Endodermal cell (in vitro differentiated cells): ENCODE measurements around the gene PPP1R14D. TPM values are rescaled to one million over a fixed set of nuclear protein-coding genes. Genes with fewer than 3 reads are reported as not detected.

Experiments used
- DNase-seq: peaks from one replicate; pipeline ENCODE4 v3.0.0-alpha.2; 2017
- H3K27ac ChIP-seq: 2 replicates; pipeline ENCODE4 v1.5.1; 2013; ENCODE audit warnings: mild to moderate bottlenecking, low read depth, low read length, moderate library complexity
- H3K27me3 ChIP-seq: 2 replicates; pipeline ENCODE4 v1.6.1; 2013; ENCODE audit warnings: mild to moderate bottlenecking, low read length, moderate library complexity; ENCODE audit not compliant: insufficient read depth, control insufficient read depth, poor library complexity, severe bottlenecking
- H3K36me3 ChIP-seq: 2 replicates; pipeline ENCODE4 v1.7.0; 2013; ENCODE audit warnings: mild to moderate bottlenecking, low read length, moderate library complexity; ENCODE audit not compliant: control insufficient read depth, insufficient read depth
- H3K4me1 ChIP-seq: one replicate; pipeline ENCODE4 v1.7.0; 2013; ENCODE audit warnings: low read length; ENCODE audit not compliant: control insufficient read depth, insufficient read depth
- H3K4me3 ChIP-seq: 2 replicates; pipeline ENCODE4 v1.5.1; 2013; ENCODE audit warnings: mild to moderate bottlenecking, low read length, moderate library complexity
- H3K9ac ChIP-seq: 2 replicates; pipeline ENCODE4 v1.6.1; 2013; ENCODE audit warnings: mild to moderate bottlenecking, low read length, moderate library complexity; ENCODE audit not compliant: poor library complexity, severe bottlenecking; ENCODE audit errors: extremely low read depth
- H3K9me3 ChIP-seq: 2 replicates; pipeline ENCODE4 v1.6.1; 2013; ENCODE audit warnings: mild to moderate bottlenecking, low read length, moderate library complexity; ENCODE audit not compliant: control insufficient read depth
- H3K27ac Mint-ChIP-seq: 2 replicates; pipeline ENCODE4 v1.8.0; 2020; ENCODE audit warnings: mixed read lengths
- H3K27me3 Mint-ChIP-seq: 2 replicates; pipeline ENCODE4 v1.8.0; 2021; ENCODE audit warnings: mild to moderate bottlenecking, mixed read lengths; ENCODE audit not compliant: insufficient read depth
- H3K36me3 Mint-ChIP-seq: 2 replicates; pipeline ENCODE4 v1.8.0; 2020; ENCODE audit warnings: low read depth, mixed read lengths
- H3K4me1 Mint-ChIP-seq: 2 replicates; pipeline ENCODE4 v1.8.0; 2020; ENCODE audit warnings: mixed read lengths
- H3K4me3 Mint-ChIP-seq: 2 replicates; pipeline ENCODE4 v1.8.0; 2020; ENCODE audit warnings: mild to moderate bottlenecking, moderate library complexity, mixed read lengths
- H3K9me3 Mint-ChIP-seq: 2 replicates; pipeline ENCODE4 v1.8.0; 2020; ENCODE audit warnings: mild to moderate bottlenecking, mixed read lengths
- CTCF ChIP-seq: fragments of 200-600 bp; sonication (generic); conservative IDR thresholded peaks from 2 replicates; pipeline ENCODE4 v1.5.0; 2021; ENCODE audit warnings: antibody characterized with exemption, mild to moderate bottlenecking
- WGBS, 2 experiments: methylation state at CpG; one replicate each; pipeline versions ENCODE4 v1.1.5 to v1.1.7; 2013; ENCODE audit warnings: missing lambda C conversion rate in 2 of 2, mixed read lengths in 1 of 2; ENCODE audit not compliant: insufficient coverage in 1 of 2, insufficient read length in 1 of 2; 5-methylcytosine and 5-hydroxymethylcytosine counted together
- total RNA-seq, 2 donors: library from RNA; stranded (reverse); fragmentation: NEBNext Ultra II Directional in 1 of 2; extraction: Animal tissue kit (Norgen Biotek cat#: 25700) in 1 of 2; gene quantifications; 2 replicates in 1 of 2; 3 replicates in 1 of 2; pipeline ENCODE4 v1.2.1, GENCODE V29; 2021

PPP1R14D gene
- total RNA-seq, 2 donors from 2014 or later: not detected

GRCh38 chr15:40772014-40772413 lies 56.5 kb downstream of the PPP1R14D start:
- Mint-ChIP-seq H3K4me3 (no peak overlapping the region), H3K36me3 (peaks cover 25% of the 10 kb centered on the region), H3K27me3 (no peaks in the 10 kb centered on the region), H3K27ac (no peak overlapping the region), H3K4me1 (no peaks in the 10 kb centered on the region), H3K9me3 (no peaks in the 10 kb centered on the region)
- Histone ChIP-seq H3K9ac (no peak overlapping the region), H3K4me3 (no peak overlapping the region), H3K4me1 (no peaks in the 10 kb centered on the region), H3K27ac (no peak overlapping the region), H3K9me3 (no peaks in the 10 kb centered on the region), H3K27me3 (no peaks in the 10 kb centered on the region), H3K36me3 (peaks cover 18% of the 10 kb centered on the region)
- DNase-seq: no peak
- TF ChIP-seq CTCF: no peak
- WGBS, 2 experiments: 95 to 97% methylated on average over 8 to 12 of the region's 13 CpGs

GRCh38 chr15:40771242-40771641 lies 57.3 kb downstream of the PPP1R14D start:
- 95 to 96% methylated on average over 4 to 5 of the region's 5 CpGs for WGBS, 2 experiments
- H3K36me3 Mint-ChIP-seq: peaks cover 19% of the 10 kb centered on the region
- no peak overlapping the region for H3K4me3 ChIP-seq
- H3K4me1 ChIP-seq: peaks cover 2% of the 10 kb centered on the region
- H3K4me3 Mint-ChIP-seq: no peak overlapping the region
- H3K27ac ChIP-seq: no peak overlapping the region
- H3K9me3 ChIP-seq: no peaks in the 10 kb centered on the region
- DNase-seq: no peak
- TF ChIP-seq CTCF: no peak
- H3K27me3 ChIP-seq: no peaks in the 10 kb centered on the region
- no peaks in the 10 kb centered on the region for H3K27me3 Mint-ChIP-seq
- peaks cover 18% of the 10 kb centered on the region for H3K36me3 ChIP-seq
- H3K9me3 Mint-ChIP-seq: no peaks in the 10 kb centered on the region
- peaks cover 1% of the 10 kb centered on the region for H3K4me1 Mint-ChIP-seq
- no peak overlapping the region for H3K27ac Mint-ChIP-seq
- no peak overlapping the region for H3K9ac ChIP-seq

GRCh38 chr15:40770147-40770721 lies 58.3 kb downstream of the PPP1R14D start:
- Mint-ChIP-seq H3K36me3 (peaks cover 13% of the 10 kb centered on the region), H3K4me1 (peaks cover 11% of the 10 kb centered on the region), H3K9me3 (no peaks in the 10 kb centered on the region), H3K4me3 (no peak overlapping the region), H3K27ac (no peak overlapping the region), H3K27me3 (no peaks in the 10 kb centered on the region)
- Histone ChIP-seq H3K9ac (no peak overlapping the region), H3K27me3 (no peaks in the 10 kb centered on the region), H3K27ac (no peak overlapping the region), H3K36me3 (peaks cover 15% of the 10 kb centered on the region), H3K4me3 (no peak overlapping the region), H3K4me1 (peaks cover 8% of the 10 kb centered on the region), H3K9me3 (no peaks in the 10 kb centered on the region)
- 84 to 94% methylated on average over 7 to 17 of the region's 17 CpGs for WGBS, 2 experiments
- no peak for TF ChIP-seq CTCF
- DNase-seq: no peak
